Esophagus squamous epithelium (tissue), 4 donors: Measurements from ENCODE around the gene FERMT2.

Experiments used
- CTCF ChIP-seq, 6 experiments: fragments of 450-650 bp in 4 of 6; fragments of 200-600 bp in 2 of 6; sonication (generic) in 2 of 6; IDR thresholded peaks; one replicate each; pipeline ENCODE4 v1.5.1; 2016 to 2019; ENCODE audit warnings: antibody characterized with exemption in 6 of 6, mild to moderate bottlenecking in 4 of 6, moderate library complexity in 4 of 6
- POLR2A ChIP-seq, 4 donors: fragments of 450-650 bp; IDR thresholded peaks; one replicate each; pipeline ENCODE4 v1.6.1; 2017; ENCODE audit warnings: antibody characterized with exemption in 4 of 4, mild to moderate bottlenecking in 4 of 4, moderate library complexity in 3 of 4

- TF ChIP-seq CTCF (IDR thresholded peaks at IDR 0.05): no peak
- no peak for TF ChIP-seq POLR2A (IDR thresholded peaks at IDR 0.05)
Observed at GRCh38 chr14:52833891-52834290, 117.0 kb downstream of the FERMT2 start.
